Anterior cingulate cortex (tissue), 58 donors: ENCODE data around the gene GPRASP3.
"Not testable (repeated sequence)": the region's sequence is repeated elsewhere in the genome, so short reads cannot be mapped to it uniquely, and the experiment has no call there.

ENCODE experiments used
- DNase-seq, 58 donors: peaks; one replicate each; lab custom pipeline; 2025; lab: John Stamatoyannopoulos, UW

GPRASP3 gene, protein sequence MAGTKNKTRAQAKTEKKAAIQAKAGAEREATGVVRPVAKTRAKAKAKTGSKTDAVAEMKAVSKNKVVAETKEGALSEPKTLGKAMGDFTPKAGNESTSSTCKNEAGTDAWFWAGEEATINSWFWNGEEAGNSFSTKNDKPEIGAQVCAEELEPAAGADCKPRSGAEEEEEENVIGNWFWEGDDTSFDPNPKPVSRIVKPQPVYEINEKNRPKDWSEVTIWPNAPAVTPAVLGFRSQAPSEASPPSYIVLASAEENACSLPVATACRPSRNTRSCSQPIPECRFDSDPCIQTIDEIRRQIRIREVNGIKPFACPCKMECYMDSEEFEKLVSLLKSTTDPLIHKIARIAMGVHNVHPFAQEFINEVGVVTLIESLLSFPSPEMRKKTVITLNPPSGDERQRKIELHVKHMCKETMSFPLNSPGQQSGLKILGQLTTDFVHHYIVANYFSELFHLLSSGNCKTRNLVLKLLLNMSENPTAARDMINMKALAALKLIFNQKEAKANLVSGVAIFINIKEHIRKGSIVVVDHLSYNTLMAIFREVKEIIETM

DNA sequence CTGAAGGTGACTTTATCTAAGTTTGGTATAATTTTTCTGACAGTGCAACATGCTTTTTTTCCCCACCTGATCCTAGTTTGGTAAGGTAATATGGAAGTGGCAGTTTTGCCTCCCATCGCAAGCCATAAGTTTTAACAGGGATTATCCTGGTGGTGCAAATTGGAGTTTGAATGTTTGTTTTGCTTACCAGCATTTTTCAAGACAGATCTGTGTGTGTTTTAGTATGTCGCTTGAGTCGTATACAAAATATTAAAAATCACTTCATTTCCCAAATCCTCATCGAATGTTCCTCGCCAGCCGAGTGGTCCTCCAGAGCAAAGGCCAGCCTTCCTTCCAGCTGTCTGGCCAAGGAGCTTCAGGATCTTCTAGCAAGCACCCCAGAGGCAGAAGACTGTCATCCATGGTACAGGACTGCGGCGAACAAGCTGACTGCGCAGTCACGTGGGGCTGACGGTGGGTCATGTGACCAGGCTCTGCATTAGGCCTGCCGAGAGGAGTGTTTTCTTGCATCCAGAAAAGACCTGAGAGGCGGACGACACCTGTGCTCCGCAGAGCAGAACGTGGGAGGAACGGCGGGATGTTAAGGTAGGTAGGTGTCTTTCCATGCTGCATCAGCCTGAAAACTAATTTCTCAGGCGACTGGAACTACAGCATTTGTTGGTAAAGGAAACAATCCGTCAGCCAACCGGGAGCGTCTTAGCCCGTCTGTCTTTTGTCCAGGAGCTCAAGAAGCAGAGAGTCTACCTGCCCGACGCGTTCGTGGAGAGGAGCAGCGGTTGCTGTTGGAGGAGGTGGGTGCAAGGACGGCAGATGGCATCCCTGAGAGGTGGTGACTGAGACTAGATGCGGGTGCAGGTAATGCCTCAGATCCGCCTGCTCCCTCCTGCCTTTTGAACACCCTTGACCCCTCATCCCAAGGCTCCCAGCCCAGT, at the start of gene GPRASP3:
TSS of gene GPRASP3 (plus strand) at position 507 of the 932 bp plus-strand sequence. CDS start 28,253 bp downstream, outside the sequence.
- peak in 57 of 58 donors; percentile 6 to 88 (median 67) for DNase-seq

DNA sequence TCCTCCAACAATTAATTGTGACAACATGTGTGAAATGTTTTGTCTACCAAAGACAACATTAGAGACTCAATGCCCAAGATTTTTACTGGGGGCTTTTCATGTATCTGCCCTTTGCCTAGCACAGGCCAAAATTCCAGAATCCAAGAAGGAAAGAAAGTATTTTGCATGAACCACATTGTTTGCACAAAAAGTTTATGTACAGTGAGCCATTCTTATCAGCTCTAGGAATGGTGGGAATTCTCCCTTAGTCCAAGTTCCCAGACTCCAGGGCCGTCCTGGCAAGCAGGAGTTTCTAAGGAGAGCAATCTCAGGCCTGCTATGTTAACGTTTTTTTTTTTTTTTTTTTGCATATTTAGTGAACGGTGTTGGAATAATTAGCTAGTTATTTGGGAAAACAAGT, 47.7 kb upstream of the GPRASP3 start:
- DNase-seq: no peak

DNA sequence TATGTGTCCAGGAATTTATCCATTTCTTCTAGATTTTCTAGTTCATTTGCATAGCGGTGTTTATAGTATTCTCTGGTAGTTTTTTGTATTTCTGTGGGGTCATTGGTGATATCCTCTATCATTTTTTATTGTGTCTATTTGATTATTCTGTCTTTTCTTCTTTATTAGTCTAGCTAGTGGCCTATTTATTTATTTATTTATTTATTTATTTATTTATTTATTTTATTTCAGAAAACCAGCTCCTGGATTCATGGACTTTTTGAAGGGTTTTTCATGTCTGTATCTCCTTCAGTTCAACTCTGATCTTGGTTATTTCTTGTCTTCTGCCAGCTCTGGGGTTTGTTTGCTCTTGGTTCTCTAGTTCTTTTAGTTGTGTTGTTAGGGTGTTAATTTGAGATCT, 43.1 kb upstream of the GPRASP3 start:
- not testable (repeated sequence) for DNase-seq

DNA sequence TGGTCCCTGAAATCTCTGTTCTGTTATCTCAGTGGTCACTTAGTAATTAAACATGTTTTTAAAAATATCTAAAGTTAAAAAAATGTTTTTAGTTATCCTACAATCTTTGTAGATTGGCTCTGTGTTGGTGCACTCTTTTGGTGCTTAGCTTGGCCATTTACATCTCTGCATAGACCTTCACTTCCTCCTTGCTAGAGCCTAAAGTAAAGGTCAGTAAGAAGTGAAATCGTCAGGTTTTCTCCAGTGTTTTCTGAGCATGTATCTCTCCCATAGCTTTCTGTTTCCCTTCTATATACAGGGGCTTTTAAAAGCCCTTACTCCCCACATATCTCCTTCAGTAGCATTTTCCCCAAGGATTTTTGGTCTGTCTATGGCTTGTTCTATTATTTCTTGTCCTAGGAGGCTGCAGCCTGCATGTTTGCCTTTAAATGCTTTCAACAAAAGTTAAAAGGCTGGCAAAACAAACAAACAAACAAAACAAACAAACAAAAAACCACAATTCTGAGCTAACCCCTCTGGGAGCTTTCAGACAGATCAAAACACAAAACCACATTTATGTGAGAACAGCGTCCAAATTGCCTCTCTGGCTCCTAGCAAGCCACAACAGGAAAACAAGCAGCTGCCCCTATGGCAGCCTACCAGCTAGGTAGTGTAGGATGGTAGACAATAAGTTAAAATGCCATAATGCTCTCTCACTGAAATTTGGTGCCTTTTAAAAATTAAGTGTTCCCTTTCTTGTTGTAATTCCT, 35.6 kb upstream of the GPRASP3 start:
- no peak for DNase-seq

DNA sequence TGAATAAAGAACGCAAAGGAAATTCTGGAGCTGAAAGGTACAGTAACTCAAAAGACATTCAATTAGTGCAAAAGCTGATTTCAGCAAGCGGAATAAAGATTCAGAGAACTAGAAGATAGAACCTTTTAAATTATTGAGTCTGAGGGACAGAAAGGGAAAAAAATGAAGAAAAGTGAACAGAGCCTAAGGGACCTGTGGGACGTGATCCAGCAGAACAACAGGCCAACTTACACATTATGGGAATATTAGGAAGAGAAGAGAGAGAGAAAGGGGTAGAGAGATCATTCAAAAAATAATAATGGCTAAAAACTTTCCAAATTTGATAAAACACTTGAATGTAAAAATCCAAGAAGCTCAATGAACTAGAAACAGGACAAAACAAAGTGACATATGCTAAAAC, 25.8 kb upstream of the GPRASP3 start:
- no peak for DNase-seq

DNA sequence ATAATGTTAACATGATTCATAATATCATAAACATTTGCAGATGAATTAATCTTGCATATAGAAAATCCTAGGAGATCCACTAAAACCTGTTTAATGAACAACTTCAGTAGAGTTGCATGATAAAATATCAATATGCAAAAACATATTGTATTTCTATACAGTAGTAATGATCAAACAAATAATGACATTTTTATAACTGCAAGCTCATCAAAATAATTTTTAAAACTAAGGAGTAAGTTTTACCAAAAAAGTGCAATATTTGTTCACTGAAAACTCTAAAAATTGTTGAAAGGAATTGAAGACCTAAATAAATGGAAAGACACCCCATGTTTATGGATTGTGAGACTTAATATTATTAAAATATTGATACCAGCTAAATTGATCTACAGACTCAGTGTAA, 24.2 kb upstream of the GPRASP3 start:
- DNase-seq: no peak

DNA sequence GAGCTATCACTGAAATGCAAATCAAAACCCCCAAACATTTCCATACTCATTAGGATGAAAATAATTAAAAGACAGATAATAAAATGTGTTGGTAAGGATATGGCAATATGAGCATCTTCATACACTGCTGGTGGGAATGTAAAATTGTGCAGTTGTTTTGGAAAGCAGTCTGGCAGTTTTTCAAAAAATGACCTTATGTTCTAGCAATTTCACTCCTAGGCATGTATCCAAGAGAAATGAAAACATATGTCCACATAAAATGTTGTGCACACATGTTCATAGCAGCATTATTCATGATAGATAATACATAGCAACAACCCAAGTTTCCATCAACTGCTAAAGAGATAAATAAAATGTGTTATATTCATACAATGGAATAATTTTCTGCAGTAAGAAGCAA, 23.0 kb upstream of the GPRASP3 start:
- no peak for DNase-seq

DNA sequence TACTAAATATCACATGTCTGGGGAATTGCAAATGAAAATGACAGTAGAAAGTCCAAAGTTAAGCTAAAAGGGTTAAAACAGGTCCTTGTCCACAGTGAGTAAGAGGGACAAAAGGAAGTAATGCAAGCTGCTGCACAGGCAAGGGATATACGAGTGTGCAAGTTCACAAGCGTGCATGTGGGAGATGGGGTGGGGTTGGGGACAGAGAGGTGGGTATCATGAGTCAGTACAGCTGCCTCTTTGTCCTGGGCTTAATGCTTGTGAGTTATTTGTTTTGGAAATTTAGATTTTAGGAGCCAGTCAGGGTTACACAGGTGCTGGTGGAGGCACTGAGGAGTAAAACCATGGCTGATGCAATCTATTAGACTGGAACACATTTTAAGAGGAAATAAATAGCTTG, 11.6 kb upstream of the GPRASP3 start:
- DNase-seq: no peak

DNA sequence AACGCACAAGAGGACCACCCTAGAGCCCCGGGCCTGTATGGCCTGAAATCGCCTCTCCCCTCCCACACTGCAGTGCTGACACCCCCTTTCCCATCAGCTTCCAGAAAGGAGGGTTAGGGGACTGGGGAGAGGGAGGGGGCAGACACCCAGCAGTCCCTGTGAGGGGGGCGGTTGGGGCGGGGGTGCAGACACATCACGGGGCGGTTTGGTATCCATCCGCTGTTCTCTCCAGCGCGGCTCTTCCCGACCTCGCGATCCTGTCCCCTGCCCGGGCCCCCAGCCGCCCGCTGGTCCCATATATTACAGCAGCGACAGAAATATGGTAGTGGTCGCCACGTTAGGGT, 8.7 kb upstream of the GPRASP3 start:
- DNase-seq: peak in 5 of 58 donors; percentile 4 to 34 (median 19)

DNA sequence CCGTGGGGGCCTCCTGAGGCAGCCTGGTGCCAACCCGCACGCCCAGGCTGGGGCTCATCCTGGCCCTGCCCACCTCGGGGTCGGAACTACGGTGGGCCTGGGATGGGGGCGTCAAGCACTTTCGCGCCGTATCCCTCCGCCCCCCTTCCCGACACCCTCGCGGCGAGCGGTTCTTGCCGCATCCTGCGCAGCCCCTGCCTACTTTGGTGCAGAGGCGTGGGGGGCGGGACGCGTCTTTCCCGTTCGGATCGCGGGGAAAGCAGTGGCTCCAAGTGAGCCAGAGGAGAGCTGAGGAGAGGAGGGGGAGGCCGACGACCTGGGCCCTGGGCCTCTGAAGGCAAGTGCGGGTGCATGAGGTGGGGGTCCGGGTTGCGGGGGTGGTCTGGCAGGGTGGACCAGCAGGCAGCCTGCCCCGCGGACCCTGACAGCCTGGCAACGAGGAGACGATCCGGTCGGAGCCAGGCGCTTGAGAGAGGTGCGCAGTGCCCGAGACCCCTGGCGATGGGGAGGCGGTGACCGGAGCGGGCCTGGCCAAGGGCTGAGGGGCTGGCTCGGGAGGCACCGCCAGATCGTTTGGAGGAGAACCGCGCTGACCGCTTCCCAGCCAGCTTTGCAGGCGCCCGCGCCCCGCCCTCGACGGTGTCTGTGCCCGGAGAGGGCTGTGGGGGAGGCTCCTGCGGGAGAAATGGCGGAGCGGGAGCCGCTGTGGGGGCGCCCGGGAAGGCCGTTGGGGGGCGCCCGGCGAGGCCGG, 8.2 kb upstream of the GPRASP3 start, which contains the start of gene GPRASP2:
TSS of gene GPRASP2 (plus strand) at position 233 of the 751 bp plus-strand sequence. CDS start 2,422 bp downstream, outside the sequence.
- peak in 50 of 58 donors; percentile 1 to 52 (median 27) for DNase-seq

DNA sequence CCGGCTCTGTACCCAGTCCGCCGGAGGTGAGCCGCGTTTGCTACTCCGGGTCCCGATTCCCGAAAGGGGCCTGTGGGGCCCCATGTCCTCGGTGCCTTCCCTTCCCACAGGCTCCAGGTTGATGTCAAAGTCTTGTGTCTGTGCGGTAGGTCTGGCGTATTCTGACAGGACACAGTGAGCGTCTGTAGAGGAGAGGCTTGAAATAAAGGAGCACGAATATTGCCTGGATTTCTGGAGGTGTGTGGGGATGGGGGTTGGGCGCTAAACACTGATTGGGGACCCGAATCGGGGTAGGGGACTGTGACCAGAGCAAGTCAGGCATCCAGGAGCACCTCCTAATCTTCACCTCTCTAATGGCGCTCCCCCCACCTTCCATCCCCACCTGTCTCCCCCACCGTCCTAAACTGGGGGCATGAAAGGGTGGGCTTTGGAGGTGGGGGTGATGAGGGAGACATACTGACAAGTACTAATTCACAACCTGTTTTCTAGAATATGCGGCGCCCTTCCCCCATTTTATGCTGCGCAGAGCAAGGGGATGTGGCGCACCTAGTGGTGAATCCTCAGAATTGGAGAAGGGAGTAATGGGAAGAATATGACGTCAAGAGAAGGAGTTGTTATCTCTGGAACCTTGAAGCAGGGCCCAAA, 7.4 kb upstream of the GPRASP3 start:
- DNase-seq: peak in 55 of 58 donors; percentile 1 to 68 (median 32)

DNA sequence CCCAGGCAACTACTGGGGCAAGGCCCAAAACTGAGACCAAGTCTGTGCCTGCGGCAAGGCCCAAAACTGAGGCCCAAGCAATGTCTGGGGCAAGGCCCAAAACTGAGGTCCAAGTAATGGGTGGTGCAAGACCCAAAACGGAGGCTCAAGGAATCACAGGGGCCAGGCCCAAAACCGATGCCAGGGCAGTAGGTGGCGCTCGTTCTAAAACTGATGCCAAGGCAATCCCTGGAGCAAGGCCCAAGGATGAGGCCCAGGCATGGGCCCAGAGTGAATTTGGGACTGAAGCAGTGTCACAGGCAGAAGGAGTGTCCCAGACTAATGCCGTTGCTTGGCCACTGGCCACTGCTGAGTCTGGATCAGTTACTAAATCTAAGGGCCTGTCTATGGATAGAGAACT, 5.5 kb upstream of the GPRASP3 start:
- DNase-seq: no peak

DNA sequence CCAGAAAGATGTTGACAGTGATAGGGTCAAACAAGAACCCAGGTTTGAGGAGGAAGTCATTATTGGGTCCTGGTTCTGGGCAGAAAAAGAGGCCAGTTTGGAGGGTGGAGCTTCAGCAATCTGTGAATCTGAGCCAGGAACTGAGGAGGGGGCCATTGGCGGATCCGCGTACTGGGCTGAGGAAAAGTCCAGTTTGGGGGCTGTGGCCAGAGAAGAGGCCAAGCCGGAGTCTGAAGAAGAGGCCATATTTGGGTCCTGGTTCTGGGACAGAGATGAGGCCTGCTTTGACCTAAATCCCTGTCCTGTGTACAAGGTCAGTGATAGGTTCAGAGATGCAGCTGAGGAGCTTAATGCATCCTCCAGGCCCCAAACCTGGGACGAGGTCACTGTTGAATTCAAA, 4.6 kb upstream of the GPRASP3 start:
- no peak for DNase-seq

DNA sequence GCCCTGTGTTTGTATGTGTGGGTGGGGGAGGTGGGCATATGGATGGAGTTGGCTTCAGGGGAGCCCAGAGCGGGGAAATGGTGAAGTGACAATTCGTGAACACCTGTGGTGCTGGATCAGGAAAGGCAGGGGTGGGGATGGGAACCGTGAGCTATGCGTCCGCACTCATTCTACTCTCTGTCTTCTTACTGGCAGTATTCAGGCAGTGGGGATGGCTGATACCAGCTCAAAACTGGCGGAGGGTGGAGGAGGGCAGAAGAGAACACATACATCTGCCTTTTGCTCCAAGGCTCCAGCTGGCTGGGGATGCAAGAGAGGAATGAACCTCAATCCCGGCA, 595 bp downstream of the GPRASP3 start:
- peak in 1 of 58 donors; percentile 4 for DNase-seq

DNA sequence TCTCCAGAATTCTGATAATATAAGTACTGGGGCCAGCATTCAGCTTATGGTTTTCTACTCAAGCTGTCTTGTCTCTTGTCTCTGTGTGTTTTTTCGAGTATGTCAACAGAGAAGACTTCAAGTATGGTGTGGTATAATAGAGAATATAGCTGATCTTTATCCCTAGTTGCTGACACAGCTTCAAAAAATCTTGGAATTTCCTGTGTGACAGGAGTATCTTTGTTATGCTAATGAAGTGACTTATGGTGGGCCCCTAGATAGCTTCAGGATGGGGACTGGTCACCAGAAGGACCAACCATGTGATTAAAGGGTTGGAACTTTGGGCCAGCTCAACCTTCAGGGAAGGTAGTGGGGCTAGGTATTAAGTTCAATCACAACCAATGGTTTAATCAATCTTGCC, 2.9 kb downstream of the GPRASP3 start:
- DNase-seq: no peak

DNA sequence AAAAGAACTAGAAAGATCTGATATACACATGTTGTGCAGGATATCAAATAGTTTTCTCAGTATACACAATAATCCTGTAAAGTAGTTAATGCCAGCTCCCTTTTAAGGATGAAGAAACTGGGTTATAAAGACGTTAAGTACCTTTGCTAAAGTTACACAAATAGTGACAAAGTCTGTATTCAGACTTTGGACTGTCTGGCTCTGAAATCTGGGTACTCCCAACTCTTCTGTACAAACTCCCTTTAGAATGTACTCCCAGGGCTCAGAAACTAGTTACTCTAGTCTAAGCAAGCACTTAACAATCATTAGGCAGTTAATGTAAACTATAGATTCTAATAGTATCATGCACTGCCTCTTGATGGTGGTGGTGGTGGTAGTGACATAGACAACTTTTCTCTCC, 7.2 kb downstream of the GPRASP3 start:
- DNase-seq: no peak

DNA sequence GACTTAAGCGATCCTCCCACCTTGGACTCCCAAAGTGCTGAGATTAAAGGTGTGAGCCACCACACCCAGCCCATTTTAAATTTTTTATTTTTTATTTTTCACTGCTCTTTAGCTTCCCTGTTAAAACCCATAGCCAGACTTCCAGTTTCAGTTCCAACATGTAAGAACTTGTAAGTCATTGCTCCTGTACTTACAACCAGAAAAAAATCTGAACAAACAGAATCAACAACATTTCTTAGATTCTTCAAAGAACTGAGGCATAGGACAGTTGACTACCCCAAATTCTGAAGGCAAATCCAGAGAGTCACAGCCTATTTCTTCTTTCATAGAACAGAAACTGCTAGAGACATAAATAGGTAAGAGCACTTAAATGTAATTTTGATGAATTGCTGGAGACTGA, 8.1 kb downstream of the GPRASP3 start:
- DNase-seq: no peak

DNA sequence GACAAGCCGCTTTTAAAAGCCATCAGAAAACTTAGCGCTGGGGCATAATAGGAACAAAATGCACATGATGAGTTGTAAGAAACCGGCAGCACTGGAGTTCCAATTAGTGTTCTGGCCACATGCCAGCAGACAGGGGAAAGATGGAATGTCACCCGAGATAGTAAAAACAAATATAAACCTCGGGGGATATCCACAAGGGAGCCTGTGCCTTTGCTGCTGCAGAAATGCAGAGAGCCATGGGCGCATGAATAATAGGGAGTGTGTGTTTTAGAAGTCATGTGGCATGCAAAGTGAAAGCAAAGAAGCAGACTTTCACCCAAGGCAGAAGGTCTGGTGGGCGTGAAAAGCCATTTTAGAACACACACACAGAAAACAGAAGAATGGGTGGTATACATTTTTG, 19.1 kb downstream of the GPRASP3 start:
- no peak for DNase-seq

DNA sequence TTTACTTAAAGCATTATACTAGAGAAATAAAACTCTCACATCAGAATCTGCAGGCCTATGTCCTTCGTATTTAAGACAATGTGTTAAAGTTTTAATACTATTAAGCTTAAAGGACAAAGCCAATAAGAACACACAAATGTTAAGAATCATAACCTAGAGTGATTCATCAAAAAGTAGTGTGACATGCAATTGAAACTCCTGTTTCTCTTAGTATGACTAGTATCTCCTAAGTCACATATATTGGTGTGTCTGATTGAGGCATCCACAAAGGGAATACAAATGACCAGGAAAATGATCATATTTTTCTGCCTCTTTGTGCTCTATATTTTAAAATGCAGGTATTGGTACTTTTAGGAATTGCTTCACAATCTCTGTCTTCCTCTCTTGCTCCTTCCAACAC, 23.8 kb downstream of the GPRASP3 start:
- no peak for DNase-seq
